Effector memory CD8-positive, alpha-beta T cell (primary cell): ENCODE measurements around the gene YIPF3.

Source experiments
- ATAC-seq: fragments of 150-1000 bp; cut with Tn5 transposase; replicated peaks from 2 replicates; pipeline ENCODE4 v1.10.0; 2021; ENCODE audit warnings: mild to moderate bottlenecking, moderate library complexity
- DNase-seq, 3 experiments: peaks; one replicate each; pipeline ENCODE4 v3.0.0; 2021
- H3K27ac Mint-ChIP-seq, 2 donors: one replicate each; pipeline ENCODE4 v1.8.0; 2022; ENCODE audit warnings: mild to moderate bottlenecking in 2 of 2, mixed read lengths in 2 of 2, moderate library complexity in 2 of 2
- H3K27me3 Mint-ChIP-seq, 2 donors: one replicate each; pipeline ENCODE4 v1.8.0; 2022; ENCODE audit warnings: mixed read lengths in 2 of 2
- H3K36me3 Mint-ChIP-seq: one replicate; pipeline ENCODE4 v1.8.0; 2022; ENCODE audit warnings: mild to moderate bottlenecking, moderate library complexity, mixed read lengths; ENCODE audit not compliant: insufficient read depth
- H3K4me1 Mint-ChIP-seq, 2 donors: one replicate each; pipeline ENCODE4 v1.8.0; 2022; ENCODE audit warnings: low read depth in 2 of 2, mixed read lengths in 2 of 2
- H3K4me3 Mint-ChIP-seq, 2 donors: one replicate each; pipeline ENCODE4 v1.8.0; 2022; ENCODE audit warnings: mild to moderate bottlenecking in 2 of 2, mixed read lengths in 2 of 2, moderate library complexity in 2 of 2
- H3K9me3 Mint-ChIP-seq, 2 donors: one replicate each; pipeline ENCODE4 v1.8.0; 2022; ENCODE audit warnings: mixed read lengths in 2 of 2

Gene YIPF3

GRCh38 chr6:43494321-43494720 lies 22.4 kb downstream of the YIPF3 start:
- Mint-ChIP-seq H3K4me3 (peak overlapping the region; percentile 56 to 58), H3K4me1 (peaks cover 33% of the 10 kb centered on the region in 2 donors), H3K9me3 (no peaks in the 10 kb centered on the region), H3K36me3 (peaks cover 8% of the 10 kb centered on the region), H3K27ac (peak overlapping the region; percentile 94 to 96), H3K27me3 (no peaks in the 10 kb centered on the region)
- DNase-seq (no peak), ATAC-seq (no peak)

GRCh38 chr6:43493833-43494232 lies 22.9 kb downstream of the YIPF3 start:
- Mint-ChIP-seq H3K4me3 (peak overlapping the region; percentile 56 to 58), H3K4me1 (peaks cover 37 to 38% of the 10 kb centered on the region in 2 donors), H3K36me3 (peaks cover 8% of the 10 kb centered on the region)

GRCh38 chr6:43493230-43493629 lies 23.5 kb downstream of the YIPF3 start:
- ATAC-seq (no peak), DNase-seq (no peak)
- H3K27ac Mint-ChIP-seq: peak overlapping the region; percentile 66 to 94
- H3K4me1 Mint-ChIP-seq: peaks cover 37 to 38% of the 10 kb centered on the region in 2 donors
- H3K4me3 Mint-ChIP-seq: no peak overlapping the region
- H3K27me3 Mint-ChIP-seq: no peaks in the 10 kb centered on the region
- H3K36me3 Mint-ChIP-seq: peaks cover 8% of the 10 kb centered on the region
- H3K9me3 Mint-ChIP-seq: no peaks in the 10 kb centered on the region

More at GRCh38 chr6:43493833-43494232, 22.9 kb downstream of the YIPF3 start:
- Mint-ChIP-seq H3K27me3 (no peaks in the 10 kb centered on the region), H3K27ac (peak overlapping the region; percentile 94 to 96), H3K9me3 (no peaks in the 10 kb centered on the region)
- ATAC-seq (no peak), DNase-seq (no peak)

GRCh38 chr6:43492673-43493072 lies 24.1 kb downstream of the YIPF3 start:
- DNase-seq: no peak
- H3K27me3 Mint-ChIP-seq: no peaks in the 10 kb centered on the region
- no peak for ATAC-seq
- H3K9me3 Mint-ChIP-seq: no peaks in the 10 kb centered on the region
- peaks cover 10% of the 10 kb centered on the region for H3K36me3 Mint-ChIP-seq
- H3K4me1 Mint-ChIP-seq: peaks cover 38 to 39% of the 10 kb centered on the region in 2 donors
- H3K4me3 Mint-ChIP-seq: no peak overlapping the region
- H3K27ac Mint-ChIP-seq: peak overlapping the region; percentile 61 to 66

GRCh38 chr6:43491750-43492661 lies 24.7 kb downstream of the YIPF3 start:
- Mint-ChIP-seq H3K4me1 (peaks cover 38 to 39% of the 10 kb centered on the region in 2 donors), H3K36me3 (peaks cover 13% of the 10 kb centered on the region), H3K4me3 (no peak overlapping the region), H3K27me3 (no peaks in the 10 kb centered on the region), H3K27ac (peak overlapping the region; percentile 61 to 66), H3K9me3 (no peaks in the 10 kb centered on the region)
- no peak for ATAC-seq
- no peak for DNase-seq

GRCh38 chr6:43490523-43490939 lies 26.2 kb downstream of the YIPF3 start:
- H3K27me3 Mint-ChIP-seq: no peaks in the 10 kb centered on the region
- H3K36me3 Mint-ChIP-seq: peaks cover 10% of the 10 kb centered on the region
- H3K4me1 Mint-ChIP-seq: peaks cover 35 to 36% of the 10 kb centered on the region in 2 donors
- no peak overlapping the region for H3K4me3 Mint-ChIP-seq
- no peaks in the 10 kb centered on the region for H3K9me3 Mint-ChIP-seq
- no peak overlapping the region for H3K27ac Mint-ChIP-seq
- DNase-seq (no peak), ATAC-seq (no peak)

- no peak for DNase-seq
- peaks cover 26 to 27% of the 10 kb centered on the region in 2 donors for H3K4me1 Mint-ChIP-seq
- peak overlapping the region in 1 of 2 donors; percentile 22 for H3K27ac Mint-ChIP-seq
- H3K9me3 Mint-ChIP-seq: no peaks in the 10 kb centered on the region
- H3K27me3 Mint-ChIP-seq: no peaks in the 10 kb centered on the region
- ATAC-seq: no peak
- peaks cover 10% of the 10 kb centered on the region for H3K36me3 Mint-ChIP-seq
- H3K4me3 Mint-ChIP-seq: no peak overlapping the region
Observed at GRCh38 chr6:43489277-43490072, 27.3 kb downstream of the YIPF3 start.

GRCh38 chr6:43488667-43489276 lies 28.0 kb downstream of the YIPF3 start:
- peaks cover 21 to 22% of the 10 kb centered on the region in 2 donors for H3K4me1 Mint-ChIP-seq
- no peak for DNase-seq
- no peak overlapping the region for H3K4me3 Mint-ChIP-seq
- peak overlapping the region in 1 of 2 donors; percentile 22 for H3K27ac Mint-ChIP-seq
- H3K27me3 Mint-ChIP-seq: no peaks in the 10 kb centered on the region
- no peak for ATAC-seq
- peaks cover 10% of the 10 kb centered on the region for H3K36me3 Mint-ChIP-seq
- H3K9me3 Mint-ChIP-seq: no peaks in the 10 kb centered on the region

GRCh38 chr6:43481591-43482236 lies 35.0 kb downstream of the YIPF3 start:
- ATAC-seq: no peak
- Mint-ChIP-seq H3K27me3 (no peaks in the 10 kb centered on the region), H3K4me1 (peaks cover 35 to 44% of the 10 kb centered on the region in 2 donors), H3K36me3 (peaks cover 13% of the 10 kb centered on the region), H3K27ac (peak overlapping the region in 1 of 2 donors; percentile 69), H3K4me3 (no peak overlapping the region), H3K9me3 (no peaks in the 10 kb centered on the region)
- DNase-seq: no peak

GRCh38 chr6:43481075-43481474 lies 35.7 kb downstream of the YIPF3 start:
- H3K27me3 Mint-ChIP-seq: no peaks in the 10 kb centered on the region
- no peaks in the 10 kb centered on the region for H3K9me3 Mint-ChIP-seq
- no peak overlapping the region for H3K27ac Mint-ChIP-seq
- H3K4me3 Mint-ChIP-seq: no peak overlapping the region
- ATAC-seq (no peak), DNase-seq (no peak)
- peaks cover 37 to 46% of the 10 kb centered on the region in 2 donors for H3K4me1 Mint-ChIP-seq
- peaks cover 13% of the 10 kb centered on the region for H3K36me3 Mint-ChIP-seq

GRCh38 chr6:43478008-43478372 lies 38.7 kb downstream of the YIPF3 start:
- Mint-ChIP-seq H3K27me3 (no peaks in the 10 kb centered on the region), H3K4me3 (peak overlapping the region; percentile 97 to 99), H3K9me3 (no peaks in the 10 kb centered on the region), H3K36me3 (peaks cover 11% of the 10 kb centered on the region), H3K27ac (peak overlapping the region; percentile 99), H3K4me1 (peaks cover 29 to 40% of the 10 kb centered on the region in 2 donors)
- ATAC-seq (peak; percentile 1), DNase-seq (peak in 1 of 3 experiments; percentile 24)

GRCh38 chr6:43477235-43478007 lies 39.3 kb downstream of the YIPF3 start, which contains the start of gene TJAP1:
Gene TJAP1 (plus strand): TSS chr6:43477570. CDS start chr6:43499002, 21,432 bp downstream.
- no peaks in the 10 kb centered on the region for H3K27me3 Mint-ChIP-seq
- peaks cover 27 to 38% of the 10 kb centered on the region in 2 donors for H3K4me1 Mint-ChIP-seq
- H3K9me3 Mint-ChIP-seq: no peaks in the 10 kb centered on the region
- peak; percentile 99 for ATAC-seq
- DNase-seq: peak; percentile 97 to 98 (median 97)
- peak within 1 kb of the TSS; percentile 99 for H3K27ac Mint-ChIP-seq
- peak within 1 kb of the TSS; percentile 97 to 99 for H3K4me3 Mint-ChIP-seq
- H3K36me3 Mint-ChIP-seq: peaks cover 11% of the 10 kb centered on the region
